Hematopoietic multipotent progenitor cell treated with erythropoietin and hydrocortisone succinate and interleukin-3 and kit ligand, for 15 days (in vitro differentiated cells): ENCODE data around the gene RERE.
A peak's percentile ranks its signal among the peaks of the same experiment; 100 is the strongest.

ENCODE experiments used
- DNase-seq: peaks from one replicate; pipeline ENCODE4 v3.0.0-alpha.2; 2015; ENCODE audit warnings: low spot score

RERE gene

GRCh38 chr1:8687039-8687438, 130.4 kb downstream of the RERE start:
- no peak for DNase-seq

- DNase-seq, result no peak
Observed at GRCh38 chr1:8685463-8685862, 132.0 kb downstream of the RERE start.

DNA sequence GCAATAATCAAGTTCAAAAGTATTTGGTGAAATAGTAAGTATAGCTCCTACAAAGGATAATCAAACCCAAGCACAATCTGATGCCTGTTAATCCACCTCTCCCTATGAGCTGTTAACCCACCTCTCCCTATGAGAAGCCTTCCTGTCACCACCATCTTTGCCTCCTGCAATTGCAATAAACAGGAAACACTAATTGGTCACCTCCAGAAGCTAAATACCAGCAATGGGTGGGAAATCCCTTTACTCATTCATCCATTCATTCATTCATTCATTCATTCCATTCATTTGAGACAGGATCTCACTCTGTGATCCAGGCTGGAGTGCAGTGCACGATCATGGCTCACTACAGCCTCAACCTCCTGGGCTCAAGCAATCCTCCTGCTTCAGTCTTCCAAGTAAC, 132.8 kb downstream of the RERE start:
- no peak for DNase-seq

GRCh38 chr1:8682573-8682972, 134.9 kb downstream of the RERE start:
- DNase-seq, result no peak

GRCh38 chr1:8681911-8682310, 135.5 kb downstream of the RERE start:
- no peak for DNase-seq

DNA sequence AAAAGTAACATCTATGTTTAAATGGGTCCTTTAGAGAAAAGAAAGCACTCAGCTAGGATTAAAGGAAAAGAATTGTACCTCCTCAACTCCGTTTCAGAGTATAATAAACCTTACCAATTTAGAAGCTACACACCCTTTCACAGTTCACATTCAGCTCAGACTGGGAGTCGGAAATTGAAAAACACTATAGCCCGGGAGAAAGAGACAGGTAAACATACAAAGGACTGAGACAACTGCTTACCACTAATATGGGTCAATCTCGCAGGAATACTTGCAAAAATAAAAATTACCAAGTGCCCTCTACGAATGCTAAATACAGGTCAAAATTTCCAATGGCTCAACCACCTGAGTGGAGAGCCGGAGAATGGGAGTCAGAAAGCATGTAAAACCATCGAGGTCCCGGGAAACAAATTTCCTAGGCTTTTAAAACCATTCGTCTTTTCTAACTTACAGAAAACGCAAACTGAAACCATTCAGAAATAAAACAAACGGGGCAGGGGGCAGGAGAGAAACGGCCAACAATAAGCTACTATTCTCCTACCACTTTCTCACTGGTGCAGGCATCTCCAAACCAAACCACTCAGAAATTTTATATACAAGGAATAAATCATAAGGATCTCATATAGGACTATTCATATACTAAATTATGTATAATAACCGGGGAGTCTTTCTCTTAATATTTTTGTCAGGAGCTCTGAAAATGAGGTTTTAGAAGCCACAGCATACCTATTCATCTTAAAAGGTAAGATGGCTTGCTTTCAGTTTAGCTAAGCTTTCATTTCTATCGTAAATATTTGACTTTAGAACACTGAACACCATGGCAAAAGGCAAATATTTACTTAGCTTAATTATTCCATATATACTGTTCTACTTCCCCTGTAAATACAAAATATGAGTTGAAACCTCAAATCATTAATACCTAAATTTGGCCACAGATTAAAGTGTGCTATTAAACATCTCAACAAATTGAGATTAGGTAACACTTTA, 136.5 kb downstream of the RERE start:
- no peak for DNase-seq

DNA sequence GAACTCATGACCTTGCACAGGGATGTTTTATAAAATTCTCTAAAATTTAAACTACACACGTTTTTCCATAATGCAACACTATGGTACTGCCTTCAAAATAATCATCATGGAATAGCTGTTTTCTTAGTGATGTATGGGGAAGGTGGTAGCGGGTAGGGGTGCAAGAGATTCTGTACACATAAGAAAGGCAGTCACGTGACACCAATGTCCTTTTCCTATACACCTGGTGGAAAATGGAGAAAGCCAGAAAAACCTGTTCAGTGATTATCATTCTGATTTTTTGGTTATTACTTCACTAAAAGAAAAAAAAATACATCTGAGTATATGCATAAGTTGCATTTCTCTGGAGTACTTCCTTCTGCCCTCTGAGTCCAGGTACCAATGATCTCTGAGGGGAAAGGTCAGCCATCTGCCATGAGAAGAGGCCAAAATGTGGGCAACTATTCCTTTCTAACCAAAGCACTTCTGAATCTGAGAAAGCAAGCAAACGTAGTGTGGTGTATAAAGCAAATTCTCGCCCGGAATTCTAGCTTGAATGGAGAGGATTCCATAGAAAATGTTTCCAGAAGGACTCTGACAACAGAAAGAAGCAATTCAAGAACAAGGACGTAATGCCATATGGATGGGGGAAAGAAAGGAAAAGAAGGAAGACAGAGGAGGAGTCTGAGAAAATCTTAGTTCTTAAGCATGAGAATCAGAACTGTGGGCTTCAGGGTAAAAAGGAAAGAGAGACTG, 137.3 kb downstream of the RERE start:
- no peak for DNase-seq

GRCh38 chr1:8679395-8679800, 138.0 kb downstream of the RERE start:
- DNase-seq, result no peak

DNA sequence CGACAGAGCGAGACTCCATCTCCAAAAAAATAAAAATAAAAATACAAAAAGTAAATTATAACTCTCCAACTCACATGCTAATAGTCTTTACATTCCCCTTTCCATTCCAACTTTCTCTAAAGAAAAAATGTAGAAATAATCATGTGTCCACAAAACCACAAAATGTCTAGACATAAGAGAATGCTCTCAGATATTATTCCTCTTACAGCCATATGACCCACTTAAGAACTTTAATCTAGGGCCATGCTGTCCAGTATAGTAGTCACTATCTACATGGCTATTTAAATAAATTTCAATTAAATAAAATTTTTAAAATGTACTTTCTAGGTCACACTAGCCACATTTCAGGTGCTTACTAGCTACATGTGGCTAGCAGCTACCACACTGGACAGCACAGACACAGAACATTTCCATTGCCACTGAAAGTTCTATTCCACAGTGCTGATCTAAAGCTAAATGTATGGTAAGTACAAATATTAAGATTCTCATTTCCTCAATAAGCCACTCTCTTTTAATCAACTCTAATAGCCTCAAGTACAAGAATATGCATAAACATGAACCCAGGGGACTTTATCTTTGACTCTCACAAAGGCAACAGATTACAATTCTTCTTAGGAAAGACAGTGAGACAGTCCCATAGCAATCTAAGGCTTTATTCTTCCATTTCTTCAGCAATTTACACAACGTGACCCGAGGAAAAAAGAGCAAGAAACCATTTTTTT, 138.6 kb downstream of the RERE start:
- no peak for DNase-seq

GRCh38 chr1:8677782-8678181, 139.7 kb downstream of the RERE start:
- no peak for DNase-seq

- no peak for DNase-seq
Observed at GRCh38 chr1:8676813-8677212, 140.6 kb downstream of the RERE start.

GRCh38 chr1:8676072-8676471, 141.4 kb downstream of the RERE start:
- DNase-seq, result no peak

DNA sequence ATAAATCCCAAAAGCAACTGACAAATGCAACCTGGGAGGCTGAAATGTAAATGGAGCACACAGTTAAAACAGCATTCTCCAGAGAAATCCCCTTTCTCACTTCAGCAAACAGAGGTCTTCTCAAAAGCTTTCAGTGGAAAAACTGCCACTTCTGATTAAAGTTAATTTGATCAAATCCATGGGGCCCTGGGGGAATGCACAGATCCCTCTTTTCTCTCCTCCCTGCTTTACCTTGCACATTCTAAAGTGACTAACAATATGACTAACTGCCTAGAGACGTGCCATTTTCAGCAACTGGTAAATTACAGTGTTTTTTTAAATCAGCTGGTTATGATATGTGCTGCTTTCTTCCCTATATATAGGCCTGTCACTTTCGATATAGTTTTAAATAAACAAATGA, 142.5 kb downstream of the RERE start:
- DNase-seq, result no peak

DNA sequence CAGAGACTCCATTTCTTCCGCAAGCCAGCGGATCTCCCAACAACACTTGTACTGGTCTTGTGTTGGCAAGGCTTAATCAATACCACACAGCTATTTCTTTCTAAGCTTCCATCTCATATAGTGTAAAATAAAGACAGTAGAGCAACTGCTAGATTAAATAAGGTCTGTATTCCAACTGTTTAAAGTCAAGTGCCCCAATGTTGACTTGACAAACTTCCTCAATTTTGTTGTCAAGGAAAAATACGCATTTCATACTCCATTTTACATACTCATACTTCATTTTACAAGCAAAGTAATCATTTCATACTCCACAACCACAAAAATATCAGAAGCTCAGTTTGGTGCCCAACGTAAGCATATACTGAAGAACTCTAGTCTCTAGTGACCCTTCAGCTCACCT, 143.0 kb downstream of the RERE start:
- no peak for DNase-seq

DNA sequence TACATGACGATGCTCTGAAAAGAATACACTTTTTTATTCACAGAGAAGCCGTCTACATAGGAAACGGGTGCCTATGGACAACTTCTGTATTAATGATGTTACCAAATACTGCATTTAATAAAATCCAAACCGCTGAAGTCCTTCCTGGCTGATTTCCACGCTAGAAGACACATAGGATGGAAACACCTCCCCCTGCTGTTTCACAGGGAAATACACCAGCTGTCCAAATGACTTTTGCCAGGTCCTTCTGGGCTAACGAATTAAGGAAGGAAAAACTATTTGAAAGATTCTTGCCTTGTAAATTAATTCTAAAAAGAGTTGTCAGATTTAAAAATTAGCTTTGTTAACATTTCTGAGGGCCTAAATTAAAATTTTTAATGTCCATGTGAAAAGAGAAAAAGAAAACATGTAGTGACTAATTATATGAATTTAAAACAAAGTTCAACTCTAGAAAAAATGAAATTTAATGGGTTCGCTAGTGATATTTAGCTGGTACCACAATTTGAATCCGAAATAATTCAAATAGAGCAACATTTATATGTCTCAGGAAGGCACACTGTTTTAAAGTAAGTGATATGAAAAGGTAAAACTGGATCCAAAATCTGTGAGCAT, 146.0 kb downstream of the RERE start:
- peak; percentile 49 for DNase-seq

DNA sequence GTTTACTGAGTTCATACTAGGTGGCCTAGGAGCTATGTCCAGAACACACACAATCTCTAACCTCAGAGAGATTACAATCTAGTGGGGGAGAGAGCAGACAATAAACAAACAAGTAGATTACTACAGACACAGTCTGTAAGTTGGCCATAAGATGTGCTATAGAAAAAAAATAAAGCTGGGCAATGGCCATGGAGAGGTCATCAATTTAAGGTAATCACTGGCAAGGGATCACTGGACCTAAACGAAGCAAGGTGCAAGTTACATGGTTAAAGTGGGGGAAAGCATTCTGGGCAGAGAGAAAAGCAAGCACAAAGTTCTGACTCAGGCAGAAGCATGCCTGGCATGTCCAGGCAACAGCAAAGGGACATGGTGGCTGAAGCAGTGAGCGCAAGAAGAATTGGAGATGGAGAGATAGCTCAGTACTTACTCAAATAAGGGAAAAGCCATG, 147.0 kb downstream of the RERE start:
- DNase-seq, result no peak

GRCh38 chr1:8669606-8670335, 147.7 kb downstream of the RERE start:
- no peak for DNase-seq

- DNase-seq, result no peak
Observed at GRCh38 chr1:8667869-8668594, 149.4 kb downstream of the RERE start.

- DNase-seq, result no peak
Observed at GRCh38 chr1:8666389-8667167, 150.9 kb downstream of the RERE start.

- no peak for DNase-seq
Observed at GRCh38 chr1:8665833-8666232, 151.6 kb downstream of the RERE start.
